Nephron (organoid): Measurements from ENCODE around the gene FAM118A.

Experiments used
- H3K27ac Mint-ChIP-seq, 3 experiments: 2 replicates each; pipeline ENCODE4 v1.8.0; 2020; ENCODE audit warnings: mixed read lengths in 3 of 3, mild to moderate bottlenecking in 2 of 3, moderate library complexity in 1 of 3
- H3K27me3 Mint-ChIP-seq: 2 replicates; pipeline ENCODE4 v1.8.0; 2021; ENCODE audit warnings: low read depth, mild to moderate bottlenecking, moderate library complexity, mixed read lengths
- H3K36me3 Mint-ChIP-seq: 2 replicates; pipeline ENCODE4 v1.8.0; 2020; ENCODE audit warnings: low read depth, mixed read lengths
- H3K4me1 Mint-ChIP-seq: 2 replicates; pipeline ENCODE4 v1.8.0; 2020; ENCODE audit warnings: mixed read lengths
- H3K4me3 Mint-ChIP-seq, 3 experiments: 2 replicates each; pipeline ENCODE4 v1.8.0; 2020; ENCODE audit warnings: mild to moderate bottlenecking in 3 of 3, mixed read lengths in 3 of 3, moderate library complexity in 2 of 3
- H3K9me3 Mint-ChIP-seq: 2 replicates; pipeline ENCODE4 v1.8.0; 2020; ENCODE audit warnings: mixed read lengths
- CTCF ChIP-seq, 3 experiments: fragments of 200-600 bp; sonication (generic); IDR thresholded peaks; one replicate each; pipeline ENCODE4 v1.5.0; 2021; ENCODE audit warnings: antibody characterized with exemption in 3 of 3; ENCODE audit not compliant: unreplicated experiment in 3 of 3

Gene FAM118A

GRCh38 chr22:45305456-45306075, 4.2 kb upstream of the FAM118A start:
- no peak for TF ChIP-seq CTCF (IDR thresholded peaks at IDR 0.05; ENCODE audit: unreplicated experiment in 3 of 3)
- Mint-ChIP-seq H3K27ac (no peak overlapping the region), H3K36me3 (no peaks in the 10 kb centered on the region), H3K9me3 (no peaks in the 10 kb centered on the region), H3K4me3 (no peak overlapping the region), H3K4me1 (peaks cover 8% of the 10 kb centered on the region), H3K27me3 (no peaks in the 10 kb centered on the region)

- Mint-ChIP-seq H3K36me3 (no peaks in the 10 kb centered on the region), H3K4me3 (peak overlapping the region in 1 of 3 experiments; percentile 10), H3K27ac (no peak overlapping the region), H3K27me3 (no peaks in the 10 kb centered on the region), H3K9me3 (no peaks in the 10 kb centered on the region), H3K4me1 (peaks cover 14% of the 10 kb centered on the region)
- no peak for TF ChIP-seq CTCF (IDR thresholded peaks at IDR 0.05; ENCODE audit: unreplicated experiment in 3 of 3)
These were observed 3.6 kb upstream of the FAM118A start for GRCh38 chr22:45306139-45306538.

- Mint-ChIP-seq H3K27me3 (no peaks in the 10 kb centered on the region), H3K4me3 (peak overlapping the region; percentile 78 to 86 (median 84)), H3K27ac (peak overlapping the region; percentile 81 to 90 (median 84)), H3K4me1 (peaks cover 22% of the 10 kb centered on the region), H3K9me3 (no peaks in the 10 kb centered on the region), H3K36me3 (peaks cover 5% of the 10 kb centered on the region)
- no peak for TF ChIP-seq CTCF (IDR thresholded peaks at IDR 0.05; ENCODE audit: unreplicated experiment in 3 of 3)
These were observed 1.3 kb upstream of the FAM118A start for GRCh38 chr22:45308391-45308956.

GRCh38 chr22:45308957-45309421, 745 bp upstream of the FAM118A start:
- peaks cover 22% of the 10 kb centered on the region for H3K4me1 Mint-ChIP-seq
- peak overlapping the region; percentile 78 to 86 (median 84) for H3K4me3 Mint-ChIP-seq
- H3K27me3 Mint-ChIP-seq = no peaks in the 10 kb centered on the region
- H3K9me3 Mint-ChIP-seq = no peaks in the 10 kb centered on the region
- peaks cover 5% of the 10 kb centered on the region for H3K36me3 Mint-ChIP-seq
- peak overlapping the region; percentile 81 to 90 (median 84) for H3K27ac Mint-ChIP-seq
- TF ChIP-seq CTCF (IDR thresholded peaks at IDR 0.05; ENCODE audit: unreplicated experiment in 3 of 3) = no peak

GRCh38 chr22:45310331-45310976, 720 bp downstream of the FAM118A start:
- Mint-ChIP-seq H3K4me3 (peak overlapping the region; percentile 86 to 90 (median 87)), H3K27ac (peak overlapping the region; percentile 53 to 66 (median 57)), H3K4me1 (peaks cover 34% of the 10 kb centered on the region), H3K9me3 (no peaks in the 10 kb centered on the region), H3K36me3 (peaks cover 5% of the 10 kb centered on the region), H3K27me3 (no peaks in the 10 kb centered on the region)
- TF ChIP-seq CTCF (IDR thresholded peaks at IDR 0.05; ENCODE audit: unreplicated experiment in 3 of 3) = no peak
